RWPE2 (cell line): ENCODE results near the gene NUDCD3.

Source experiments
- ATAC-seq: fragments of 200-7000 bp; cut with Tn5 transposase; 3 replicates; pipeline ENCODE4 v1.9.1; 2021; ENCODE audit warnings: low read depth
- DNase-seq: peaks from one replicate; pipeline ENCODE4 v3.0.0-alpha.2; 2020; ENCODE audit warnings: low spot score
- H3K27ac ChIP-seq: fragments of 450-650 bp; 2 replicates; pipeline ENCODE4 v1.5.1; 2017; ENCODE audit warnings: mild to moderate bottlenecking; ENCODE audit not compliant: poor library complexity, severe bottlenecking
- H3K27me3 ChIP-seq: fragments of 250-450 bp; sonication (Bioruptor Pico); 2 replicates; pipeline ENCODE4 v1.5.1; 2021; ENCODE audit warnings: mild to moderate bottlenecking, moderate library complexity; ENCODE audit not compliant: insufficient read depth, poor library complexity, severe bottlenecking
- H3K36me3 ChIP-seq: fragments of 250-450 bp; sonication (Bioruptor Pico); 2 replicates; pipeline ENCODE4 v1.5.1; 2020; ENCODE audit warnings: low read depth, mild to moderate bottlenecking, moderate library complexity
- H3K4me1 ChIP-seq: fragments of 250-450 bp; sonication (Bioruptor Pico); 2 replicates; pipeline ENCODE4 v1.5.1; 2021; ENCODE audit warnings: mild to moderate bottlenecking, moderate library complexity; ENCODE audit not compliant: insufficient read depth, poor library complexity, severe bottlenecking
- H3K4me3 ChIP-seq: fragments of 250-450 bp; sonication (Bioruptor Pico); 2 replicates; pipeline ENCODE4 v1.5.1; 2021; ENCODE audit warnings: mild to moderate bottlenecking, moderate library complexity; ENCODE audit not compliant: severe bottlenecking
- H3K9me3 ChIP-seq: fragments of 250-450 bp; sonication (Bioruptor Pico); 2 replicates; pipeline ENCODE4 v1.5.1; 2021; ENCODE audit warnings: mild to moderate bottlenecking, moderate library complexity; ENCODE audit not compliant: severe bottlenecking
- CTCF ChIP-seq: fragments of 450-650 bp; IDR thresholded peaks from one replicate; pipeline ENCODE4 v1.5.1; 2017; ENCODE audit warnings: mild to moderate bottlenecking, moderate library complexity; ENCODE audit not compliant: poor library complexity, severe bottlenecking

The NUDCD3 gene

DNA sequence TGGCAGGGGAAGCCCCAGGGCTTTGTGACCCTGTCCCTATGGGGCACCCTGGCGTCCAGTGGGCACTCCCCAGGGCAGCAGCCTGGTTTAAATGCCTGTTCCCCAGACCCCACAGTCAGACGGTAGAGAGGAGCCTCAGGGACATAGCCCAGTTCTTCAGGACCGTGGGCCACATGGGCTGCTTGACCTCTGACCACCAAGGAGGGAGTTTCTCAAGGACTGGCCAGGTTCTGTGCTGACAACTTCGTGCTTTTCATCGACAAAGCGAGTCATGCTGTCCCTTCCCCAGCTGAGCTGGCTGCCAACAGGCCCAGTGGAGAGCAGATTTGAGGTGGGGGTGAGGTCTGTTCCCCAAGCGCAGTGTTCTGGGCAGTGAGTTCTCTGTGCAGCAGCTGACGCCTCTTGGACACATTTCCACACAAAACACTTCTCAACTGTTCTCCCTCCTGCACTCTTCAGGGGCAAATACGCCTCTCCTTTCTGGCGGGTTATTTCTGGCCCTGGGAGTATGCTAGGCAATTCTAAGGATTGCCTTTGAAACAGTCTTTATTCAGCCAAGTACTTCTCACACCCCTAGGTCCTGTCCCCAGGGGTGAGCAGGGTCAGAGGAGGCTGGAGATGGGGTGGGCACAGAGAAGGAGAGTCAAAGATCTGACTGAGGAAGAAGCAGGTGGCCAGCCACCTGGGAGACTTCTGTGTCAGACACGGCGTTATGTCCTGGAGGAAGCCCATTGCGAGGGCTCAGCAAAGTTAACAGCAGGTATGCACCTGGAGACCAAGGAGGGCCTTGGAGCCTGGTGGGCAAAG lies 107.8 kb downstream of the NUDCD3 start:
- Histone ChIP-seq H3K9me3 (no peaks in the 10 kb centered on the region), H3K4me3 (no peak overlapping the region), H3K4me1 (peaks cover 38% of the 10 kb centered on the region), H3K36me3 (peaks cover 34% of the 10 kb centered on the region), H3K27ac (peak overlapping the region; percentile 98), H3K27me3 (no peaks in the 10 kb centered on the region)
- no peak for DNase-seq
- TF ChIP-seq CTCF, result no peak
- no peak for ATAC-seq

- Histone ChIP-seq H3K27me3 (no peaks in the 10 kb centered on the region), H3K36me3 (peaks cover 25% of the 10 kb centered on the region), H3K9me3 (no peaks in the 10 kb centered on the region), H3K4me1 (peaks cover 41% of the 10 kb centered on the region), H3K4me3 (no peak overlapping the region), H3K27ac (peak overlapping the region; percentile 98)
- ATAC-seq (no peak), DNase-seq (no peak)
- no peak for TF ChIP-seq CTCF
Measured at GRCh38 chr7:44381494-44382220, 108.8 kb downstream of the NUDCD3 start.

GRCh38 chr7:44380831-44381493 lies 109.5 kb downstream of the NUDCD3 start:
- no peak for DNase-seq
- ATAC-seq, result 0 out of 3 replicates have a peak, but pooled peaks have one; percentile 17
- H3K4me3 ChIP-seq, result no peak overlapping the region
- peaks cover 18% of the 10 kb centered on the region for H3K36me3 ChIP-seq
- H3K4me1 ChIP-seq, result peaks cover 41% of the 10 kb centered on the region
- TF ChIP-seq CTCF, result no peak
- H3K9me3 ChIP-seq, result no peaks in the 10 kb centered on the region
- H3K27me3 ChIP-seq, result no peaks in the 10 kb centered on the region
- peak overlapping the region; percentile 98 for H3K27ac ChIP-seq

- Histone ChIP-seq H3K27me3 (no peaks in the 10 kb centered on the region), H3K27ac (peak overlapping the region; percentile 98), H3K9me3 (no peaks in the 10 kb centered on the region), H3K36me3 (peaks cover 12% of the 10 kb centered on the region), H3K4me1 (peaks cover 41% of the 10 kb centered on the region), H3K4me3 (no peak overlapping the region)
- no peak for ATAC-seq
- DNase-seq, result no peak
- TF ChIP-seq CTCF, result no peak
Measured at GRCh38 chr7:44380189-44380830, 110.1 kb downstream of the NUDCD3 start.
